ENCODE data around the gene CMTM6.

CMTM6 gene

GRCh38 chr3:32500231-32500630 is 2.4 kb downstream of the CMTM6 start (continued):
- no peak for TF ChIP-seq ZNF114 (tag by site-specific recombination; IDR thresholded peaks at IDR 0.05)
- TF ChIP-seq ZNF426 (tag by site-specific recombination; IDR thresholded peaks at IDR 0.05) = no peak
- TF ChIP-seq ZNF600 (tag by site-specific recombination; IDR thresholded peaks at IDR 0.05) = no peak
- no peak for TF ChIP-seq ZNF488 (tag by site-specific recombination; IDR thresholded peaks at IDR 0.05)
- TF ChIP-seq, protein P1, sequence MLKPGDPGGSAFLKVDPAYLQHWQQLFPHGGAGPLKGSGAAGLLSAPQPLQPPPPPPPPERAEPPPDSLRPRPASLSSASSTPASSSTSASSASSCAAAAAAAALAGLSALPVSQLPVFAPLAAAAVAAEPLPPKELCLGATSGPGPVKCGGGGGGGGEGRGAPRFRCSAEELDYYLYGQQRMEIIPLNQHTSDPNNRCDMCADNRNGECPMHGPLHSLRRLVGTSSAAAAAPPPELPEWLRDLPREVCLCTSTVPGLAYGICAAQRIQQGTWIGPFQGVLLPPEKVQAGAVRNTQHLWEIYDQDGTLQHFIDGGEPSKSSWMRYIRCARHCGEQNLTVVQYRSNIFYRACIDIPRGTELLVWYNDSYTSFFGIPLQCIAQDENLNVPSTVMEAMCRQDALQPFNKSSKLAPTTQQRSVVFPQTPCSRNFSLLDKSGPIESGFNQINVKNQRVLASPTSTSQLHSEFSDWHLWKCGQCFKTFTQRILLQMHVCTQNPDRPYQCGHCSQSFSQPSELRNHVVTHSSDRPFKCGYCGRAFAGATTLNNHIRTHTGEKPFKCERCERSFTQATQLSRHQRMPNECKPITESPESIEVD (tag by site-specific recombination; IDR thresholded peaks at IDR 0.05) = peak; percentile 98
- TF ChIP-seq ZNF19 (tag by site-specific recombination; IDR thresholded peaks at IDR 0.05; ENCODE audit: low read depth) = no peak
- no peak for TF ChIP-seq ZNF785 (tag by site-specific recombination; IDR thresholded peaks at IDR 0.05)
- TF ChIP-seq ZNF555 (tag by site-specific recombination; conservative IDR thresholded peaks at IDR 0.05) = no peak
- no peak for TF ChIP-seq ZNF302 (tag by site-specific recombination; IDR thresholded peaks at IDR 0.05; ENCODE audit: low read depth)
- TF ChIP-seq, protein P2, sequence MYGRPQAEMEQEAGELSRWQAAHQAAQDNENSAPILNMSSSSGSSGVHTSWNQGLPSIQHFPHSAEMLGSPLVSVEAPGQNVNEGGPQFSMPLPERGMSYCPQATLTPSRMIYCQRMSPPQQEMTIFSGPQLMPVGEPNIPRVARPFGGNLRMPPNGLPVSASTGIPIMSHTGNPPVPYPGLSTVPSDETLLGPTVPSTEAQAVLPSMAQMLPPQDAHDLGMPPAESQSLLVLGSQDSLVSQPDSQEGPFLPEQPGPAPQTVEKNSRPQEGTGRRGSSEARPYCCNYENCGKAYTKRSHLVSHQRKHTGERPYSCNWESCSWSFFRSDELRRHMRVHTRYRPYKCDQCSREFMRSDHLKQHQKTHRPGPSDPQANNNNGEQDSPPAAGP (tag by site-specific recombination; IDR thresholded peaks at IDR 0.05) = no peak
- no peak for TF ChIP-seq ZBTB8A (tag by site-specific recombination; IDR thresholded peaks at IDR 0.05)
- no peak for TF ChIP-seq OVOL3 (tag by site-specific recombination; IDR thresholded peaks at IDR 0.05)
- TF ChIP-seq ZNF660 (tag by site-specific recombination; IDR thresholded peaks at IDR 0.05) = no peak
- 0 out of 2 replicates have a peak, but pooled peaks have one; percentile 18 for TF ChIP-seq WT1 (tag by site-specific recombination; IDR thresholded peaks at IDR 0.05)
- TF ChIP-seq ZNF623 (tag by site-specific recombination; IDR thresholded peaks at IDR 0.05) = no peak
- no peak for TF ChIP-seq ZNF548 (tag by site-specific recombination; IDR thresholded peaks at IDR 0.05)
- no peak for TF ChIP-seq TRIM28 (IDR thresholded peaks at IDR 0.05; ENCODE audit: borderline replicate concordance, low read length)
- TF ChIP-seq SP3 (tag by site-specific recombination; IDR thresholded peaks at IDR 0.05) = no peak
- TF ChIP-seq ZNF324 (tag by site-specific recombination; IDR thresholded peaks at IDR 0.05) = no peak
- TF ChIP-seq, protein P3, sequence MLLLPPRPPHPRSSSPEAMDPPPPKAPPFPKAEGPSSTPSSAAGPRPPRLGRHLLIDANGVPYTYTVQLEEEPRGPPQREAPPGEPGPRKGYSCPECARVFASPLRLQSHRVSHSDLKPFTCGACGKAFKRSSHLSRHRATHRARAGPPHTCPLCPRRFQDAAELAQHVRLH (tag by site-specific recombination; IDR thresholded peaks at IDR 0.05) = no peak
- no peak for TF ChIP-seq BCL6B (tag by site-specific recombination; IDR thresholded peaks at IDR 0.05)
- peak; percentile 84 for TF ChIP-seq ZNF843 (tag by site-specific recombination; IDR thresholded peaks at IDR 0.05)
- TF ChIP-seq PRDM4 (tag by site-specific recombination; IDR thresholded peaks at IDR 0.05) = 0 out of 2 replicates have a peak, but pooled peaks have one; percentile 21
- TF ChIP-seq, protein P4, sequence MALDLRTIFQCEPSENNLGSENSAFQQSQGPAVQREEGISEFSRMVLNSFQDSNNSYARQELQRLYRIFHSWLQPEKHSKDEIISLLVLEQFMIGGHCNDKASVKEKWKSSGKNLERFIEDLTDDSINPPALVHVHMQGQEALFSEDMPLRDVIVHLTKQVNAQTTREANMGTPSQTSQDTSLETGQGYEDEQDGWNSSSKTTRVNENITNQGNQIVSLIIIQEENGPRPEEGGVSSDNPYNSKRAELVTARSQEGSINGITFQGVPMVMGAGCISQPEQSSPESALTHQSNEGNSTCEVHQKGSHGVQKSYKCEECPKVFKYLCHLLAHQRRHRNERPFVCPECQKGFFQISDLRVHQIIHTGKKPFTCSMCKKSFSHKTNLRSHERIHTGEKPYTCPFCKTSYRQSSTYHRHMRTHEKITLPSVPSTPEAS (tag by site-specific recombination; IDR thresholded peaks at IDR 0.05) = no peak
- TF ChIP-seq ZNF350 (tag by site-specific recombination; IDR thresholded peaks at IDR 0.05) = no peak

Data from HEK293 (cell line).